Heart left ventricle (tissue), 16 donors: ENCODE measurements around the gene HAGHL. TPM values are rescaled to one million over a fixed set of nuclear protein-coding genes. Genes with fewer than 3 reads are reported as not detected.

ENCODE experiments used
- ATAC-seq, 4 donors: fragments of 200-7000 bp; cut with Tn5 transposase; one replicate each; pipeline ENCODE4 v1.9.1; 2020 to 2022; ENCODE audit warnings: moderate library complexity in 4 of 4, mild to moderate bottlenecking in 3 of 4, moderate number of reproducible peaks in 1 of 4
- DNase-seq, 5 donors: peaks; one replicate each; pipeline ENCODE4 v3.0.0-alpha.2; 2020
- H3K27ac ChIP-seq, 12 donors: fragments of 200-600 bp; sonication (generic) in 4 of 12; one replicate each; pipeline versions ENCODE4 v1.5.0 to v1.8.0; 2016 to 2022; ENCODE audit warnings: mild to moderate bottlenecking in 2 of 12
- H3K27me3 ChIP-seq, 9 donors: fragments of 200-600 bp; sonication (generic) in 2 of 9; one replicate each; pipeline versions ENCODE4 v1.5.1 to v1.8.0; 2016 to 2022; ENCODE audit warnings: mild to moderate bottlenecking in 3 of 9
- H3K36me3 ChIP-seq, 9 donors: fragments of 200-600 bp; sonication (generic) in 2 of 9; one replicate each; pipeline versions ENCODE4 v1.5.0 to v1.8.0; 2018 to 2022; ENCODE audit warnings: mild to moderate bottlenecking in 2 of 9
- H3K4me1 ChIP-seq, 12 donors: fragments of 200-600 bp; sonication (generic) in 4 of 12; one replicate each; pipeline versions ENCODE4 v1.5.0 to v1.8.0; 2016 to 2022; ENCODE audit warnings: mild to moderate bottlenecking in 3 of 12
- H3K4me3 ChIP-seq, 12 donors: fragments of 200-600 bp; sonication (generic) in 4 of 12; one replicate each; pipeline versions ENCODE4 v1.5.0 to v1.8.0; 2017 to 2022; ENCODE audit warnings: mild to moderate bottlenecking in 9 of 12, moderate library complexity in 4 of 12
- H3K9me3 ChIP-seq, 12 donors: fragments of 200-600 bp; sonication (generic) in 4 of 12; one replicate each; pipeline versions ENCODE4 v1.5.0 to v1.8.0; 2016 to 2022; ENCODE audit warnings: mild to moderate bottlenecking in 1 of 12
- CTCF ChIP-seq, 12 donors: fragments of 200-600 bp; sonication (generic) in 4 of 12; IDR thresholded peaks; one replicate each; pipeline versions ENCODE4 v1.5.0 to v1.8.0; 2018 to 2022; ENCODE audit warnings: antibody characterized with exemption in 12 of 12, mild to moderate bottlenecking in 5 of 12
- POLR2A ChIP-seq, 2 donors: fragments of 450-650 bp; IDR thresholded peaks; one replicate each; pipeline ENCODE4 v1.6.1; 2017; ENCODE audit warnings: antibody characterized with exemption in 2 of 2, mild to moderate bottlenecking in 2 of 2, moderate library complexity in 2 of 2
- WGBS, 4 donors: extraction: QIAGEN DNeasy Blood & Tissue Kit in 2 of 4; methylation state at CpG; one replicate each; pipeline versions ENCODE4 v1.1.5 to v1.1.7; 2013 to 2018; 5-methylcytosine and 5-hydroxymethylcytosine counted together
- intact Hi-C, 10 donors: fragments of 100-400 bp; cut with DNase I; formaldehyde crosslinking; loops; one replicate each; pipeline versions ENCODE4 v1.11.1 to v1.14.2; 2022
- polyA plus RNA-seq, 2 donors: library from polyadenylated mRNA; stranded (reverse); fragments of 200-250 nt; gene quantifications; one replicate each; pipeline ENCODE4 v1.2.3, GENCODE V29; 2013
- total RNA-seq, 9 donors: library from RNA; depleted of rRNA in 2 of 9; stranded (reverse); fragments of >200 nt in 2 of 9; fragmentation: NEBNext Ultra II Directional in 3 of 9; extraction: Animal tissue kit (Norgen Biotek cat#: 25700) in 3 of 9; gene quantifications; one replicate each; pipeline versions ENCODE4 v1.1.0 to v1.2.4, GENCODE V29; 2016 to 2023
- donor health status: ischemic (EF 13 %, LVEDD 7.1; RV severe dilation, severe dysfunction).
- donor health status: healthy with polysubstance abuse.
- donor health status: DM: no; HTN: yes; CAD: no.
- donor health status: DM: no; HTN: no; CAD: no.
- donor health status: ischemic (EF 25% LVEDD 6.9; RV normal size, moderate dysfunction).
- donor health status: ischemic (EF 25% LVEDD 5.7; RV mildly dilated, moderate dysfunction).
- donor health status: healthy.
- donor health status: DM: yes; HTN: yes; CAD: no.
- donor health status: ischemic (EF 35%, LVEDD 5.7; RV mildly dilated, moderate dysfunction).
- donor health status: nonischemic (EF 11% LVEDD 7.7; RV severe dilation, severe dysfunction).
- donor health status: DM: yes; HTN: yes; CAD: no.
- donor health status: PGD.
- donor health status: ischemic (EF 29% LVEDD 5.4; RV normal size, mild dysfunction).
- donor health status: nonischemic (EF 23%, LVEDD 6.1; RV moderate dilation, normal function).

The HAGHL gene
- total and polyA plus RNA-seq, 11 donors: 5.0 to 44.2 (median 11.9) TPM

GRCh38 chr16:732936-733335, 6.0 kb downstream of the HAGHL start:
- intact Hi-C loops: no loop called here
- Histone ChIP-seq H3K27me3 (peaks cover 0 to 6% (median 0%) of the 10 kb centered on the region in 9 donors), H3K9me3 (no peaks in the 10 kb centered on the region), H3K36me3 (peaks cover 0 to 75% (median 63%) of the 10 kb centered on the region in 9 donors), H3K4me1 (peaks cover 0 to 13% (median 8%) of the 10 kb centered on the region in 12 donors), H3K4me3 (no peak overlapping the region), H3K27ac (no peak overlapping the region)
- no peak for ATAC-seq
- DNase-seq: no peak
- WGBS, 4 donors: 90 to 92% (median 91%) methylated on average over 3 to 13 of the region's 13 CpGs
- no peak for TF ChIP-seq POLR2A (IDR thresholded peaks at IDR 0.05)
- TF ChIP-seq CTCF (IDR thresholded peaks at IDR 0.05): no peak

GRCh38 chr16:733382-734207, 6.7 kb downstream of the HAGHL start:
- intact Hi-C loops: no loop called here
- TF ChIP-seq POLR2A (IDR thresholded peaks at IDR 0.05) (no peak), CTCF (IDR thresholded peaks at IDR 0.05) (peak in 7 of 12 donors; percentile 8 to 44 (median 24))
- Histone ChIP-seq H3K9me3 (no peaks in the 10 kb centered on the region), H3K27ac (no peak overlapping the region), H3K4me1 (peaks cover 0 to 6% (median 1%) of the 10 kb centered on the region in 12 donors), H3K36me3 (peaks cover 0 to 78% (median 65%) of the 10 kb centered on the region in 9 donors), H3K27me3 (peaks cover 0 to under 1% (median 0%) of the 10 kb centered on the region in 9 donors), H3K4me3 (no peak overlapping the region)
- DNase-seq (no peak), ATAC-seq (no peak)
- 81 to 86% (median 82%) methylated on average over 17 to 34 of the region's 34 CpGs for WGBS, 4 donors

- H3K4me3 ChIP-seq: no peak overlapping the region
- 90 to 94% (median 92%) methylated on average over 43 to 49 of the region's 49 CpGs for WGBS, 4 donors
- H3K36me3 ChIP-seq: peaks cover 0 to 78% (median 65%) of the 10 kb centered on the region in 9 donors
Observed at GRCh38 chr16:734208-734980, 7.5 kb downstream of the HAGHL start.

More at GRCh38 chr16:734208-734980, 7.5 kb downstream of the HAGHL start:
- ATAC-seq (no peak), DNase-seq (peak in 1 of 5 donors; percentile 19)
- intact Hi-C loops: no loop called here
- Histone ChIP-seq H3K27ac (no peak overlapping the region), H3K4me1 (peaks cover 0 to 2% (median 0%) of the 10 kb centered on the region in 12 donors), H3K9me3 (no peaks in the 10 kb centered on the region), H3K27me3 (no peaks in the 10 kb centered on the region)
- TF ChIP-seq POLR2A (IDR thresholded peaks at IDR 0.05) (no peak), CTCF (IDR thresholded peaks at IDR 0.05) (no peak)
